OCI-LY3 (cell line): ENCODE results near the gene CYTH1.
"Not testable (repeated sequence)": the region's sequence is repeated elsewhere in the genome, so short reads cannot be mapped to it uniquely, and the experiment has no call there.

ENCODE experiments used
- EZH2phosphoT487 ChIP-seq: fragments of 200-600 bp; shearing (Covaris generic); IDR thresholded peaks from 2 replicates; pipeline ENCODE4 v1.6.1; 2018; ENCODE audit warnings: antibody characterized with exemption, mixed run types, low read depth
- TF ChIP-seq, protein P1 (sequence below): fragments of 200-600, 300-600 bp; sonication (generic); IDR thresholded peaks from 2 replicates; pipeline ENCODE4 v1.5.1; 2014; ENCODE audit warnings: antibody characterized with exemption, low read length, low read depth

- TF ChIP-seq, protein P1, sequence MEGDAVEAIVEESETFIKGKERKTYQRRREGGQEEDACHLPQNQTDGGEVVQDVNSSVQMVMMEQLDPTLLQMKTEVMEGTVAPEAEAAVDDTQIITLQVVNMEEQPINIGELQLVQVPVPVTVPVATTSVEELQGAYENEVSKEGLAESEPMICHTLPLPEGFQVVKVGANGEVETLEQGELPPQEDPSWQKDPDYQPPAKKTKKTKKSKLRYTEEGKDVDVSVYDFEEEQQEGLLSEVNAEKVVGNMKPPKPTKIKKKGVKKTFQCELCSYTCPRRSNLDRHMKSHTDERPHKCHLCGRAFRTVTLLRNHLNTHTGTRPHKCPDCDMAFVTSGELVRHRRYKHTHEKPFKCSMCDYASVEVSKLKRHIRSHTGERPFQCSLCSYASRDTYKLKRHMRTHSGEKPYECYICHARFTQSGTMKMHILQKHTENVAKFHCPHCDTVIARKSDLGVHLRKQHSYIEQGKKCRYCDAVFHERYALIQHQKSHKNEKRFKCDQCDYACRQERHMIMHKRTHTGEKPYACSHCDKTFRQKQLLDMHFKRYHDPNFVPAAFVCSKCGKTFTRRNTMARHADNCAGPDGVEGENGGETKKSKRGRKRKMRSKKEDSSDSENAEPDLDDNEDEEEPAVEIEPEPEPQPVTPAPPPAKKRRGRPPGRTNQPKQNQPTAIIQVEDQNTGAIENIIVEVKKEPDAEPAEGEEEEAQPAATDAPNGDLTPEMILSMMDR, result not testable (repeated sequence)
- not testable (repeated sequence) for TF ChIP-seq EZH2phosphoT487
Measured at GRCh38 chr17:78671726-78672001, 110.4 kb downstream of the CYTH1 start.
